Measurements from ENCODE around the gene GPAM.

GRCh38 chr10:112145263-112145662, 38.3 kb downstream of the GPAM start:
- TF ChIP-seq CTCF (IDR thresholded peaks at IDR 0.05) (no peak), POLR2A (IDR thresholded peaks at IDR 0.05) (no peak), POLR2AphosphoS5 (IDR thresholded peaks at IDR 0.05) (no peak), EP300 (IDR thresholded peaks at IDR 0.05) (no peak)

Measured in gastroesophageal sphincter (tissue), 3 donors.